SHP77 (cell line): ENCODE measurements around the gene SLC50A1.
"Not testable (repeated sequence)": the region's sequence is repeated elsewhere in the genome, so short reads cannot be mapped to it uniquely, and the experiment has no call there.

Experiments used
- DNase-seq, 2 experiments: peaks; one replicate each; lab custom pipeline; 2025; lab: John Stamatoyannopoulos, UW

The SLC50A1 gene

DNA sequence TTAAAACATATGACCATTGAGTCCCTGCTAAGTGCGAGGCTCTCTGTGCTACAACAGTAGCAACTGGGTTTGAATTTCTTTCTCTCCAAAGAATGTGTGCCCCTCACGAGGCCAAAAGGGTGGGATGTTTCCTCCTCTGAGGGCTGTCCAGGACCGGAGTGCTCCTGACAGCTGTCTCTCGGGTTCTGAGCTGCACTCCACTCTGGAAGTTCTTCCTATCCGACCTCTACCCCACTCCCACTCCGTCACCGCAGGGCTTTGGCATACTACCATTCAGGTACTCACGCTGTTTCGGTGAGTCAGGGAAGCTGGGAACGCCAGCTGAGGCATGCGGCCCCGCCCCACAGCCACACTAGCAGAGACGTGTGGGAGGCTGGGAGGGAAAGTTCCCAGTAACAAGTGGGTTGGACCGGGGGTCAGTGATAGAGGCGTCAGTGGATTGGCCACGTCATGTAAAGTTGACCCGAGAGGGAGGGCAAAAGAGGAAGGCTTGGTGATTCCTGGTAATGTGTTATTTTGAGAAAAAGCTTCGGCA lies 705 bp upstream of the SLC50A1 start:
- DNase-seq: peak; percentile 80 to 86

DNA sequence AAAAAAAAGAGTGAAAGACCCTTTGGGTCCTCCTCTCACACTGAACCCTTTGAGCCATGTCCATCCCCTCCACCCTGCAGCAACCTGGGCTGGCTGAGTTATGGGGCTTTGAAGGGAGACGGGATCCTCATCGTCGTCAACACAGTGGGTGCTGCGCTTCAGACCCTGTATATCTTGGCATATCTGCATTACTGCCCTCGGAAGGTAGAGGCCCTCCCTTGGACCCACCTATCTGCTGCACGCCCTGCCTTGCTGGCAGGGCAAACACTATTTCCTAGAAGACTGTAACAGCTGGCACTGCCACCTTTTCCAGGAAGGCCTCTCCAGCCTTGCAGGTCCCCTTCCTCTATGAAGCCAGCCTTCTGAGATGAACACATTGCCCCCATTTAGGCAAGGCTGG lies 1.1 kb downstream of the SLC50A1 start:
- DNase-seq: peak in 1 of 2 experiments; percentile 39

DNA sequence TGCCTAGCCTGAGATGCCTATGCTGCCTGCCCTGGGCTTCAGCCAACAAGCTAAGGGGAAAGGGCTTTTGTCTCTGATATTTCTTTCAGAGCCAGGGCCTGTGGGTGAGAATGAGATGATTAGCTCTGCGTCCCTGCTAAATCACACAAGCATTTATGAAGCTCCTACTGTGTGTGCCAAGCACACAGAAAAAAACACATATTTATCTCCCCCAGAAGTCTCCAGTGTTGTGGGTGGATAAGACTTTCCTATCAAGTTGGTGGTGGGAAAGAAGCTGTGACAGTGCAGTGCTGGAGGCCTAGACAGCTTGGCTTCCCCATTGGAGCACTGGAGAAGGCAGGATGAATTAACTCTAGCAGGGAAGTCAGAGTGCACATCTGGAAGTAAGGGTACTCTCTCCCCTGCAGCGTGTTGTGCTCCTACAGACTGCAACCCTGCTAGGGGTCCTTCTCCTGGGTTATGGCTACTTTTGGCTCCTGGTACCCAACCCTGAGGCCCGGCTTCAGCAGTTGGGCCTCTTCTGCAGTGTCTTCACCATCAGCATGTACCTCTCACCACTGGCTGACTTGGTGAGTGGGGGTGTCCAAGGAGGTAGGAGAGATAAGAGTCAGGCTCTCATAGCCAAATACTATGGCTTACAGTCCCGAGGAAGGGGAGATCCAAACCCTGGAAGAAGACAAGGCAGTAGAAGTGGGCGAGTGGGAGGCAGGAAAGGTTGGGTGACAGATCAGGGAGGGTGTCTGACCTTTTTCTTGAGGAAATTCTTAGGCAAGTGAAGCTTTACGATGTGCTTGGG lies 1.7 kb downstream of the SLC50A1 start:
- DNase-seq: no peak

DNA sequence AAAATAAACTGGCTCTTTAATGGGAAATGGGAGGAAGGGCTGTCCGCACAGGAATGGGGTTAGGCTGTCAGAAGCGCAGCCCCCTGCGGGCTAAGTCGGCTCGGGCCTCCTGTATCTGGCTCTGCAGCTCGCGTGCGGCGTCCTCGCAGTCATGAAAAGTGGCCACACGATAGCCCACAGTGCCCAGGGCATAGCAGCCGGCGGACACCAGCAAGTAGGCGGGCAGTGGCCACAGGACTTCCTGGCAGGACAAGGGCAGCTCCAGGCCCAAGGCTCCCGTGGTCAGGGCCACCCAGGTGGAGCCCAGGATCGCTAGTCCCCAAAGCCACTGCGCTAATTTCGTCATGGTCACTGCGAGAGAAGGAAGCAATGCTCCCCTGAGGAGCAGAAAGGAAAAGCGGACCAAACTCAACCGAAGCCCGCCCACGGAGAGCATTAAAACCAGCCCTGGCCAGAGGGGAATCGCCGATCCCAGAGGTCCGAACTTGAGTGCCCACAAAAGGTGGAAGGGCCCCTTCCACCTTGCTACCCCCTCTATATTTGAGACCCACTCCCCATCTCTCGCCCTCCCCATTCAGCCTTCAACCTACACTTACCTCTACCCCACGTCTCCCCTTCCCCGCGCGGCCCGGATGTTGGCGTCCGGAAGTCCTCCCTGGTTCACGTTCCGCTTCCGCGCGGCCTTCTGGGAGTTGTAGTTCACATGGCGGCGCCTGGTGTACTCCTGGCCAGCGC lies 4.4 kb downstream of the SLC50A1 start, which contains the start of gene DPM3:
DPM3 (minus strand) TSS at position 637 of the 735 bp plus-strand sequence; CDS start at position 346, 291 bp downstream.
- DNase-seq: peak; percentile 94 to 97

DNA sequence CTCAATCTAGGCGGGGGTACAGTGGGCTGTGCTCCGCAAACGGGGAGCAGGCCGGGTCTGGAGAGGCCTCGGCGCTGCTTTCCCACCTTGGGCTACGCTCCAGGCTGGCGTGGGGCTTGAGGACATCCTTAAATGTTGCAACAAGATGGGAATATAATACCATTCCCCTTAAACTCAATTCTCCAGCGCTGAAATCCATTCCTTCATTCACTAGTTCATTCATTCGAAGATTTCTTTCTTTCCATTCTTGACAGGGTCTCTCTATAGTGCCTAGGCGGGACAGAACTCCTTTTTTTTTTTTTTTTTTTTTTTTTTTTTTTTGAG lies 4.9 kb downstream of the SLC50A1 start:
- no peak for DNase-seq

DNA sequence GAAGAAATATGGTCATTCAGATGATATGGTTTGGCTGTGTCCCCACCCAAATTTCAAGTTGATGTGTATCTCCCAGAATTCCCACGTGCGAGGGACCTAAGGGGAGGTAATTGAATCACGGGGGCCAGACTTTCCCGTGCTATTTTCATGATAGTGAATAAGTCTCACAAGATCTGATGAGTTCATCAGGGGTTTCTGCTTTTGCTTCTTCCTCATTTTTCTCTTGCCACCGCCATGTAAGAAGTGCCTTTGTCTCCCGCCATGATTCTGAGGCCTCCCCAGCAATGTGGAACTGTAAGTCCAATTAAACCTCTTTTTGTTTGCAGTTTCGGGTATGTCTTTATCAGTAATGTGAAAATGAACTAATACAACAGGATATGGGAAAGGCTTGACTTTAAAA lies 6.1 kb downstream of the SLC50A1 start:
- DNase-seq: no peak

DNA sequence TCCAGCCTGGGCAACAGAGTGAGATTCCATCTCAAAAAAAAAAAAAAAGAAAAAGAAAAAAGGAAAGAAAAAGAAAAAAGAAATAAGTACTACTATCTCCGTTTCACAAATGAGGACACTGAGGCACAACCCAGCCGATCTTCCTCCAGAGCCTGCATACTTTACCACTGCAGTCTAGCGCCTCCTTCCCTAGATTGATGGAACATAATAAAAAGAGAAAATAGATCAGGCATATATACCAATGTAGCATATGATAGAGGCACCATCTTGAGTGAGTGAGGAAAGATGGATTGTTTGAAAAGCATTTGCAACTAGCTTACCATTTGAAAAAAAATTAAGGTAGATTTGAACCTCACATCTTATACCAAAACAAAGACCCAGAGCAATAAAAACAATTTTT lies 9.8 kb downstream of the SLC50A1 start:
- no peak for DNase-seq

DNA sequence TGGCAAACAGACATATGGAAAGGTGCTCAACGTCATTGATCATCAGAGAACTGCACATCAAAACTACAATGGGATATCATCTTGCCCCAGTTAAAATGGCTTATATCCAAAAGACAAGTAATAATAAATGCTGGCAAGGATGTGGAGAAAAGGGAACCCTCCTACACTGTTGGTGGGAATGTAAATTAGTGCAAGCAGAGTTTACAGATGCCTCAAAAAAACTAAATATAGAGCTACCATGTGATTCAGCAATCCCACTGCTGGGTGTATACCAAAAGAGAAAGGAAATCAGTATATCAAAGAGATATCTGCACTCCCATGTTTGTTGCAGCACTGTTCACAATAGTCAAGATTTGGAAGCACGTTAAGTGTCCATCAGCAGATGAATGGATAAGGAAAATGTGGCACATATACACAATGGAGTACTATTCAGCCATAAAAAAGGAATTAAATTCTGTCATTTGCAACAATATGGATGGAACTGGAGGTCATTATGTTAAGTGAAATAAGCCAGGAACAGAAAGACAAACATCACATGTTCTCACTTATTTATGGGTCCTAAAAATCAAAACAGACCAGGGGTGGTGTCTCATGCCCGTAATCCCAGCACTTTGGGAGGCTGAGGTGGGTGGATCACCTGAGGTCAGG lies 20.5 kb downstream of the SLC50A1 start:
- DNase-seq: not testable (repeated sequence)

DNA sequence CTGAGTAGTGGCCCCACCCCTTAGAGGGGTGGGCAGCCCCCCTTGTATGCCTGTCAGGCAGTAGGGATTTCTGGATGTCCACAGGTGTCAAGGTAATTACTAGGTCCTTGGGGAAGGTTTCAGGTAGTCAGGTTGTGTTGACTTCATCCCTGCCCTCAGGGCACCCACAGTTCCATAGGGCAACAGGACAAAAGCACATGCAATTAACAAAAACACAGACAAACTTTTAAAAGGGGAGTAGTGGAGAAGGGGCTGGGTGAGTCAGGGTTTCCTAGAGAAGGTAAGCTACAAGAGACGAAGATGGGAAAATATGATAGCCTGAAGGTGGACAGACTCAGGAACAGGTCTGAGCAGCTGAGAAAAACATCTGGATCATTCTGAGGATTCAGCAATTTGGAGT lies 23.3 kb downstream of the SLC50A1 start:
- DNase-seq: no peak

DNA sequence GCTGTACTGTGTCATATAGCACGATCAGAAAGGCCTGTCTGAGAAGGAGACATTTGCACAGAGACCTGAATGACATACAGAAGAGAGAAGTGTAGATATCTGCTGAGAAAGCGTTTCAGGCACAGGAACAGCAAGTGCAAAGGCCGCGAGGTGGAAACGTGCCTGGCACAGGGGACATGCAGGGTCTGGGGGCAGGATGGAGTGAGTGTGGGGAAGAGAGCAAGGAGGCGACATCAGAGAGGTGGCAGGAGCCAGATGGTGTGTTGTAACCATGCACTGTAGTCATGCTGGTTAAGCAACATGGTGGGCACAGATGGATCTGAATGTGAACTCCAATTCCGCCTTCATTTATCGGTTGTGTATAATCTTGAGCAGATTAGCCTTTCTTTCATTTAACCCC lies 24.5 kb downstream of the SLC50A1 start:
- no peak for DNase-seq

DNA sequence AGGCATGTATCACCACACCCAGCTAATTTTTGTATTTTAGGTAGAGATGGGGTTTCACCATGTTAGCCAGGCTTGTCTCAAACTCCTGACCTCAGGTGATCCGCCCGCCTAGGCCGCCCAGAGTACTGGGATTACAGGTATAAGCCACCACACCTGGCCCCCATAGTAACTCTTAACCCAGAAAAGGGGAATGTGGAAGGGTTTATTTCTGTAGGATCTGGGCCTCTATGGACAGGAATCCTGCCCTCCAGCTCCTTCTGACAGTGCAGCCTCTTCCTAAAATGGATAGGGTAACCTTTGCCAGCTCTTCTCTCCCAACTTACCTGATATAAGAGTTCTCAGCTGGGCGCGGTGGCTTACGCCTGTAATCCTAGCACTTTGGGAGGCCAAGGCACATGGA lies 27.0 kb downstream of the SLC50A1 start:
- not testable (repeated sequence) for DNase-seq

DNA sequence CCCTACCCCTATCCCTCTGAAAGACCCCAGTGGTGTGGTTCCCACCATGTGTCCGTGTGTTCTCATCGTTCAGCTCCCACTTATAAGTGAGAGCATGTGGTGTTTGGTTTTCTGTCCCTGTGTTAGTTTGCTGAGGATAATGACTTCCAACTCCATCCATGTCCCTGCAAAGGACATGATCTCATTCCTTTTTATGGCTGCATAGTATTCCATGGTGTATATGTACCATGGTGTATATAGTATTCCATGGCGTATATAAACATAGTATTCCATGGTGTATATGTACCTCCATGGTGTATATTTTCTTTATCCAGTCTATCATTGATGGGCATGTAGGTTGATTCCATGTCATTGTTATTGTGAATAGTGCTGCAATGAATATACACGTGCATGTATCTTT lies 28.1 kb downstream of the SLC50A1 start:
- DNase-seq: not testable (repeated sequence)

DNA sequence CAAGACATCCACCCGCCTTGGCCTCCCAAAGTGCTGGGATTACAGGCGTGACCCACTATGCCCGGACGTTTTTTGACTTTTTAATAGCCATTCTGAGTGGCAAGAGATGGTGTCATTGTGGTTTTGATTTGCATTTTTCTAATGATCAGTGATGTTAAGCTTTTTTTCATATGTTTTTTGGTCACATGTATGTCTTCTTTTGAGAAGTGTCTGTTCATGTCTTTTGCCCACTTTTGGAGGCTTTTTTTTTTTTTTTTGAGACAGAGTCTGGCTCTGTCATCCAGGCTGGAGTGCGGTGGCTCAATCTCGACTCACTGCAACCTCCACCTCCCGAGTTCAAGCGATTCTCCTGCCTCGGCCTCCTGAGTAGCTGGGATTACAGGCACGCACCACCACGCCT lies 29.0 kb downstream of the SLC50A1 start:
- not testable (repeated sequence) for DNase-seq

DNA sequence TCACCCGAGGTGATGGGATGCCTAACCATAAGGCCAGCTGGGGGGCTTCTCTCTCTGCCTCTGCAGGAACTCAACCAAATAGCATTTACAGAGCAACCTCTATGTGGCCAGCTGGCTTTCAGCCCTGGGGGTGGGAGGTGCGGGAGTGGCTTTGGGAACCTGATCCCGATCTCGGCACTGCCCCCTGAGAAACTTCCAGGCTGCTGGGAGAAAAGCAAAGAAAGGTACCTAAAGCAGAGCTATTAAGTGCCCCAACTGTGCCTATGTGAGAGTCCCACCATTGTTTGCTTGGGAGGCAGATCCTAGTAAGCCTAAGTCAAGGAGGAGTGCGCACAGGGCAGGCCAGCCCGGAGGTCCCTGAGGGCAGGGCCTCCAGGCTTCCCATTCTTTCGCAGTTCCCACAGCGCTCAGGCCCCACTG lies 30.4 kb downstream of the SLC50A1 start:
- DNase-seq: no peak

DNA sequence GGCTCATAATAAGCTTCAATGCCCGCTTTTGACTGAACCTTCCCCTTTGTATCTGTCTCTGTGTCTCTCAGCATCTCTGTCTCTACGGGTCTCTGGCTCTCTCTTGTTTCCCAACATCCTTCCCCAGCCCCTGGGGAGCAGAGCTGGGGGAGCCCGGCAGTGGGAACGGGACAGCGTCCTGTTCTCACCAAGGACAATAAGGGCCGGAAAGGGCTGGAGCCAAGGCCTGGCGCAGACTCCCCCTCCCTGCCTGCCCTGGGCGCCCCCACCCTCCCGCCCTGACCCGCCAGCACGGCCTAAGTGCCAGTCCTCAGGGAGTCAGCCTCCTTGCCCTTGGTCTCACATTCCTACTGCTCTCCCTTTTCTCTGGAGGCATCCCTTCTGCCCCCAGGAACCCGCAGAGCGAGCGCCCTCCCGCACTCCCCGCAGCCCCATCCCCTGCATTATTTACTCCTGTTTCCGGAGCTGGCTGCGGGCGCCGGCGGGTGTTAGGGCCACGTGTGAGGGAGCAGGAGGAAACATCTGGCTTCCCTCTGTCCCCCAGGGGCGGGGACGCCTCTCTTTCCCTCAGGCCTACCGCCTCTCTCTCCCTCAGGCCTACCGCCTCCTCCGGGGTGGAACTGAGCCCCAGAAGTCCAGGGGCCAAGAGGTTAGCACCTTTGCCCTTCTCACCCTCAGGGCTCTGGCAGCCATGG lies 31.0 kb downstream of the SLC50A1 start:
- DNase-seq: peak; percentile 40 to 67

DNA sequence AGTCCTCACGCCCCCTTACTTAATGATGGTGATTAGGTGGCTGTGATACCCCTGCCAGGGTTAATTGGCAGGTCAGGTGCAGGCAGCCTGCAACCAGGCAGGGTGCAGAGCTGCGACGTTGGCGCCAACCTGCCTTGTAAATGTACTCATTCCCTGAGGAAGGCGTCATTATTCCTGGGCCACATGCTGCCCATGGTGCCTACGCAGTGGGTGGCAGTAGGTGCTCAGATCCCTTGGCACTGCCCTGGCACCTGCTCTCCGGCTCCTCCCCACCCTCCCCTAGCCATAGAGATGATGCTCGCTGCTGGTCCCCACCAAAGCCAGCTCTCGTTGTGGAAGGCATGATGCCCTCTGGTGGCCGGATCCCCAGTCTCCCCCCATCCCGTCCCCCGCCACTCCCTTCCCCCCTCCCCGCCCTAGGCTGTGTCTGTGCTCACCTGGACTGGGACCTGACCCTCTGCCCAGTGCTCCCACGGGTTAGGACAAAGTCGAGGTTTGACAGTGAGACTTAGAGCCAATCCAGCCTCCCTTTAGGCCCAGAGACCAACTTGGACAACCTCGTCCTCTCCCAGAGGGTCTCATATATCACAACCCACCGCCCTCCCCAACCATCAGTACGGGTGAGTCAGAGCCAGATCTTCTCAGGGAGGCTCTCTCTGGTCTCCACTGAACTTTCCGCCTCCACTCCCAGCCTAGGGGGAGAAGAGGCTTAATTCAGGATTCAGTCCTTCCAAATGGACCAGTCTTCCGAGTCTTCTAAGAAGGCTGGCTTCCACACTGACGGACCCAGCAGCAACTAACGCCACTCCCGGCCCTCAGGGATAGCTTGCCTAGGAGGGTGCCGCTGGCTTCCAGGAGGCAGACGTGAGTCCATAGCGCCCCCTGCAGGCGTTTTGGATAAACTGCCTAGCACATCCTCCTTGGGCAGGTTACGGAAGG lies 31.8 kb downstream of the SLC50A1 start:
- DNase-seq: peak; percentile 98 to 99

DNA sequence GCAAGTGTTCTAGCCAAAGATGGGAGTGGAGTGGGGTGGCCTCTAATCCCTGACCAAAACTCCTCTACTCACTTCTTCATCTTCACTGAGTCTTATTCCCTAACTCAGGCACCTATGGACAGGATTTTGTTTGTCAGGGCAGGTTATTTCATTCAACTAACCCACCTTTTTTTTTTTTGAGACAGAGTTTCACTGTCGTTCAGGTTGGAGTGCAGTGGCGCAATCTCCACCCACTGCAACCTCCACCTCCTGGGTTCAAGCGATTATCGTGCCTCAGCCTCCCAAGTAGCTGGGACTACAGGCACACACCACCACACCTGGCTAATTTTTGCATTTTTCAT lies 32.4 kb downstream of the SLC50A1 start:
- DNase-seq: not testable (repeated sequence)

DNA sequence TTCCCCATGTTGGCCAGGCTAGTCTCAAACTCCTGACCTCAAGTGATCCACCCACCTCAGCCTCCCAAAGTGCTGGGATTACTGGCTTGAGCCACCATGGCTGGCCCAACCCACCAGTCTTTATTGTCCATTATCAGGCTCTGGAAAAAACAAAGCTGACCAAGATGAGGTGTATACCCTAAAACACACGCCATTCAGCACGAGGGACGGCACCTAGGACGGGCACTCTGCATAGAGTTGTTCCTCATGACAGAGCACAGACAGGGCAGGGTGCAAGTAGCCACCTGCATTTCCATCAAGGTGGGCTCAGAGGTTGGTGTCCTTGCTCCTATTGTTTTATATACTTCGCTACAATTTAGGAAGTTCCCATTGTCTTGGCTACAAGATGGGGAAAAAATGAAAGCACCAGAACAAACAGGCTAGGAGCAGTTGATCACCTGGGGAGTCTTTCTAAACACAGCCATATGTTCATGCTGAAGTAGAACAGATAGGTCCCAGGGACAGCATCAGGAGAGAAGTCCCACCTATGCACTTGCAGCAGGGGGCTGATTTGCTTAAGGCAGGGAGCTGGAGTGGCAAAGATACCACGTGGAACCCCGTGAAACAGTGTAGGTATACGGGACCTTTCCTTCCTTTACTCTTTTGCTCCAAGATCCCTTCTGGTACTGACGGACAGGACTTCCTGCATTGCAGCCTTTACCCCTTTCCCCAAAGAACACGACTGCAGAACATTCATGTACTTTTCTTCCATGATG lies 33.0 kb downstream of the SLC50A1 start:
- DNase-seq: no peak

DNA sequence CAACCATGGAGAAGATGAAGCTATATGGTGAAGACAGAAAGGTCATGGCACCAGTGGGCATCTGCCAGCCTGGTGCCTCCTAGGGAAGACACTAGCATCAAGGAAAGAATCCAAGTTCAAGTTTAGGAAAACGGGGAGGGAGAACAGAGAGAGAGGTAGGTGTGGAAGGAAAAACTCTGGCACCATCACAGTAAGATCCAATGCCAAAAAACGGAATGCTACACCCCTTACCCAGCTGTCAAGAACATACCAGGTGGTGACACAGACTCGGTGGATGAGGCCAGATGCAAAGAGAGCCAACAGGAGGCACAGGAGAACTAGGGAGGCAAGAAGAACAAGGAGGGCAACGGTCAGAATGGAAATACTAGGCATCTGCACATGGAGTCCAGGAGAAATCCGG lies 33.9 kb downstream of the SLC50A1 start:
- DNase-seq: no peak

DNA sequence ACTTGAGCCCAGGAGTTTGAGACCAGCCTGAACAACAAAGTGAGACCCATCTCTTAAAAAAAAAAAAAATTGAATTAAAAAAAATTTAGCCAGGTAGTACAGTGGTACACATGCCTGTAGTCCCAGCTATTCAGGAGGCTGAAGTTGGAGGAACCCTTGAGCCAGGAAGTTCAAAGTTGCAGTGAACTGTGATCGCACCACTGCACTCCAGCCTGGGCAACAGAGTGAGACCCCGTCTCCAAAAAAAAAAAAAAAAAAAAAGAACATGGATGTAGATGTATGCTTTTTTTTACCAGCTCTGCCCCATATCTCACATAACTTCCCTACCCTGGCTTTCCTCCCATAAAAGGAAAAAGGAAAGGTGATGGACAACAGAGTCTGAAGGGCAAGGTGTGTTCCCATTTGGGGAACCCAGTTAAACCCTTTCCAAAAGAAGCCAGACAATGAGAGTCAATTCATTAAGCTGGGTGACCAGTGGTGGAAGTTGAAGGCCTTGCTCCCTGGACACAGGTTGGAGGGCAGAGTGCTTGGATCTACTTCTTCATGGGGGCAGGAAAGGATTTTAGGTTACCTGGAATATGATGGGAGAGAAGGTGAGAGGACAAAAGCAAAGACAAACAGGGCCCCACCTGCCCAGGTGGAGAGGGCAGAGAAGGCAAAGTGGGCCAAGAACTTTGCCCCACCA lies 34.6 kb downstream of the SLC50A1 start:
- no peak for DNase-seq
